SU-DHL-6 (cell line): ENCODE results near the gene PRKAR1B.

ENCODE experiments used
- H2AFZ ChIP-seq: fragments of 200-600 bp; sonication (generic); 2 replicates; pipeline ENCODE4 v1.6.1; 2014; ENCODE audit warnings: low read depth, mild to moderate bottlenecking, moderate library complexity, mixed read lengths, antibody characterized with exemption, low read length; ENCODE audit not compliant: severe bottlenecking
- H3F3A ChIP-seq: fragments of 200-600 bp; shearing (Covaris generic); 2 replicates; pipeline ENCODE4 v1.6.0; 2016; ENCODE audit warnings: antibody characterized with exemption, mild to moderate bottlenecking; ENCODE audit not compliant: insufficient read depth
- H3K27ac ChIP-seq: fragments of 200-600 bp; sonication (generic); 2 replicates; pipeline ENCODE4 v1.5.1; 2016; ENCODE audit warnings: low read depth, mild to moderate bottlenecking, low read length, moderate library complexity, mixed read lengths
- H3K27me3 ChIP-seq: fragments of 200-600 bp; sonication (generic), shearing (Covaris generic); 2 replicates; pipeline ENCODE4 v1.6.0; 2014; ENCODE audit warnings: mild to moderate bottlenecking, low read length
- H3K36me3 ChIP-seq: fragments of 200-600 bp; sonication (generic); 2 replicates; pipeline ENCODE4 v1.6.1; 2014; ENCODE audit warnings: mild to moderate bottlenecking, low read length, mixed read lengths
- H3K4me2 ChIP-seq: fragments of 300-600, 200-600 bp; shearing (Covaris generic), sonication (generic); 2 replicates; pipeline ENCODE4 v1.6.0; 2014; ENCODE audit warnings: low read length, low read depth, mild to moderate bottlenecking; ENCODE audit not compliant: poor library complexity, severe bottlenecking
- H3K4me3 ChIP-seq: fragments of 200-600 bp; sonication (generic); 2 replicates; pipeline ENCODE4 v1.5.1; 2014; ENCODE audit warnings: antibody characterized with exemption, low read length, mild to moderate bottlenecking, mixed read lengths; ENCODE audit not compliant: insufficient read depth, poor library complexity, severe bottlenecking
- H3K79me2 ChIP-seq: fragments of 200-600 bp; sonication (generic); 2 replicates; pipeline ENCODE4 v1.6.1; 2014; ENCODE audit warnings: mild to moderate bottlenecking, low read length, moderate library complexity; ENCODE audit not compliant: insufficient read depth
- H3K9ac ChIP-seq: fragments of 200-600 bp; sonication (generic); 2 replicates; pipeline ENCODE4 v1.7.0; 2014; ENCODE audit warnings: mild to moderate bottlenecking, low read length
- H3K9me2 ChIP-seq: fragments of 200-600 bp; sonication (generic); replicated peaks from 2 replicates; pipeline ENCODE4 v1.6.1; 2014; ENCODE audit warnings: low read length; ENCODE audit not compliant: insufficient read depth
- H3K9me3 ChIP-seq: fragments of 200-600 bp; sonication (generic); 2 replicates; pipeline ENCODE4 v1.6.1; 2014; ENCODE audit warnings: low read length, mixed read lengths; ENCODE audit not compliant: insufficient read depth
- H4K20me1 ChIP-seq: fragments of 200-600 bp; sonication (generic); 2 replicates; pipeline ENCODE4 v1.6.1; 2014; ENCODE audit warnings: low read depth, mild to moderate bottlenecking, antibody characterized with exemption, low read length, moderate library complexity, mixed read lengths
- CTCF ChIP-seq: fragments of 200-600 bp; sonication (generic); IDR thresholded peaks from one replicate; pipeline ENCODE4 v1.5.1; 2017; ENCODE audit warnings: antibody characterized with exemption, mild to moderate bottlenecking, low read length, moderate library complexity; ENCODE audit not compliant: insufficient read depth, poor library complexity, severe bottlenecking
- EZH2phosphoT487 ChIP-seq: fragments of 200-600 bp; sonication (generic), shearing (Covaris generic); conservative IDR thresholded peaks from 2 replicates; pipeline ENCODE4 v1.6.1; 2018; ENCODE audit warnings: mild to moderate bottlenecking, antibody characterized with exemption, low read length, moderate library complexity, mixed read lengths

The PRKAR1B gene

GRCh38 chr7:716636-717035 lies 10.4 kb downstream of the PRKAR1B start:
- H3K9ac ChIP-seq, result no peak overlapping the region
- no peak overlapping the region for H3K4me3 ChIP-seq
- H3K36me3 ChIP-seq, result 0 out of 2 replicates have a peak, but pooled peaks cover 1% of the 10 kb centered on the region
- H3K27ac ChIP-seq, result no peak overlapping the region
- H2AFZ ChIP-seq, result no peak overlapping the region
- H3K79me2 ChIP-seq, result peaks cover 22% of the 10 kb centered on the region; the same call in 1 of the 2 replicates
- no peaks in the 10 kb centered on the region for H3K9me2 ChIP-seq
- no peaks in the 10 kb centered on the region for H3K27me3 ChIP-seq
- no peaks in the 10 kb centered on the region for H3F3A ChIP-seq
- H4K20me1 ChIP-seq, result no peaks in the 10 kb centered on the region
- no peaks in the 10 kb centered on the region for H3K9me3 ChIP-seq
- TF ChIP-seq EZH2phosphoT487 (no peak), CTCF (no peak)
- H3K4me2 ChIP-seq, result no peak overlapping the region

- Histone ChIP-seq H3K9me2 (no peaks in the 10 kb centered on the region), H4K20me1 (no peaks in the 10 kb centered on the region), H3K79me2 (peaks cover 22% of the 10 kb centered on the region; the same call in 1 of the 2 replicates), H3K27ac (no peak overlapping the region), H3K9me3 (no peaks in the 10 kb centered on the region), H3K9ac (no peak overlapping the region), H3K4me2 (no peak overlapping the region), H2AFZ (no peak overlapping the region), H3K36me3 (no peaks in the 10 kb centered on the region), H3K4me3 (no peak overlapping the region), H3F3A (no peaks in the 10 kb centered on the region), H3K27me3 (no peaks in the 10 kb centered on the region)
- TF ChIP-seq CTCF (no peak), EZH2phosphoT487 (no peak)
Measured at GRCh38 chr7:716222-716621, 10.9 kb downstream of the PRKAR1B start.

- TF ChIP-seq EZH2phosphoT487 (no peak), CTCF (no peak)
- no peaks in the 10 kb centered on the region for H3K9me2 ChIP-seq
- peaks cover 10% of the 10 kb centered on the region; the same call in 1 of the 2 replicates for H3K79me2 ChIP-seq
- H3K9ac ChIP-seq, result no peak overlapping the region
- no peaks in the 10 kb centered on the region for H4K20me1 ChIP-seq
- H3K27ac ChIP-seq, result no peak overlapping the region
- H3K27me3 ChIP-seq, result no peaks in the 10 kb centered on the region
- no peaks in the 10 kb centered on the region for H3K9me3 ChIP-seq
- H2AFZ ChIP-seq, result no peak overlapping the region
- no peak overlapping the region for H3K4me2 ChIP-seq
- H3K36me3 ChIP-seq, result no peaks in the 10 kb centered on the region
- H3F3A ChIP-seq, result no peaks in the 10 kb centered on the region
- H3K4me3 ChIP-seq, result no peak overlapping the region
Measured at GRCh38 chr7:714251-714671, 12.8 kb downstream of the PRKAR1B start.
